Endothelial cell of umbilical vein (primary cell): Measurements from ENCODE around the gene USP47. TPM values are rescaled to one million over a fixed set of nuclear protein-coding genes. Genes with fewer than 3 reads are reported as not detected.

Experiments
- BruUV-seq: library from RNA; stranded (reverse); fragments of 400-500 nt; replicated peaks from 2 replicates; lab custom pipeline; 2021; lab: Mats Ljungman, UMichigan
- CTCF ChIA-PET: fragments of 300-600, 350-600 bp; sonication (Branson Sonifier 250); formaldehyde crosslinking; loops from one replicate; lab custom pipeline; 2021; ENCODE audit warnings: antibody characterized with exemption, inconsistent platforms; lab: Charles Lee
- POLR2A ChIA-PET: fragments of 300-600, 350-600 bp; sonication (Branson Sonifier 250); formaldehyde crosslinking; loops from one replicate; lab custom pipeline; 2021; ENCODE audit warnings: antibody characterized with exemption, inconsistent platforms; lab: Charles Lee
- DNase-seq: peaks from one replicate; pipeline ENCODE4 v3.0.0-alpha.2; 2011; ENCODE audit warnings: low read depth, low spot score
- FAIRE-seq: peaks from 2 replicates; lab custom pipeline; 2011; peaks lifted over from hg19 to GRCh38; lab: Jason Lieb, UNC
- H2AFZ ChIP-seq: 2 replicates; pipeline ENCODE4 v1.6.0; 2012; ENCODE audit warnings: low read depth, low read length, control low read depth, inconsistent platforms
- H3K27ac ChIP-seq: 2 replicates; pipeline ENCODE4 v1.5.1; 2011; ENCODE audit warnings: low read depth, mild to moderate bottlenecking, control low read depth, low read length, moderate library complexity; ENCODE audit not compliant: insufficient read depth
- H3K27me3 ChIP-seq, 2 experiments: 2 replicates each; pipeline versions ENCODE4 v1.6.0 to v1.6.1; 2011; ENCODE audit warnings: low read length in 2 of 2, mixed read lengths in 1 of 2; ENCODE audit not compliant: control insufficient read depth in 2 of 2, insufficient read depth in 2 of 2
- H3K36me3 ChIP-seq, 2 experiments: 2 replicates in 1 of 2; 3 replicates in 1 of 2; pipeline ENCODE4 v1.5.1; 2011; ENCODE audit warnings: low read length in 2 of 2, mild to moderate bottlenecking in 1 of 2, moderate library complexity in 1 of 2; ENCODE audit not compliant: control insufficient read depth in 2 of 2, insufficient read depth in 2 of 2; ENCODE audit errors: extremely low read depth in 1 of 2
- H3K4me1 ChIP-seq: 3 replicates; pipeline ENCODE4 v1.5.1; 2011; ENCODE audit warnings: mild to moderate bottlenecking, low read length; ENCODE audit not compliant: control insufficient read depth, insufficient read depth; ENCODE audit errors: extremely low read depth
- H3K4me2 ChIP-seq: 2 replicates; pipeline ENCODE4 v1.6.1; 2011; ENCODE audit warnings: low read length, control low read depth, mixed read lengths; ENCODE audit not compliant: insufficient read depth
- H3K4me3 ChIP-seq, 3 experiments: fragments of 200-600 bp in 1 of 3; sonication (generic), shearing (Covaris generic) in 1 of 3; replicated peaks in 1 of 3; 2 replicates each; pipeline ENCODE4 v1.5.1; 2011 to 2016; ENCODE audit warnings: control low read depth in 3 of 3, low read length in 3 of 3, mild to moderate bottlenecking in 2 of 3, inconsistent platforms in 1 of 3, low read depth in 1 of 3, moderate library complexity in 1 of 3; ENCODE audit not compliant: insufficient read depth in 1 of 3
- H3K79me2 ChIP-seq: 2 replicates; pipeline ENCODE4 v1.6.0; 2012; ENCODE audit warnings: low read length, inconsistent platforms; ENCODE audit not compliant: control insufficient read depth, insufficient read depth
- H3K9ac ChIP-seq: replicated peaks from 2 replicates; pipeline ENCODE3; 2011; ENCODE audit warnings: low read length, control low read depth; ENCODE audit not compliant: insufficient read depth; ENCODE audit errors: extremely low read depth
- H3K9me1 ChIP-seq: replicated peaks from 3 replicates; pipeline ENCODE4 v1.6.0; 2011; ENCODE audit warnings: mild to moderate bottlenecking, low read length; ENCODE audit not compliant: control insufficient read depth, insufficient read depth; ENCODE audit errors: extremely low read depth
- H3K9me3 ChIP-seq: replicated peaks from 2 replicates; pipeline ENCODE4 v1.5.1; 2012; ENCODE audit warnings: low read length, inconsistent platforms; ENCODE audit not compliant: control insufficient read depth, insufficient read depth
- H4K20me1 ChIP-seq: replicated peaks from 2 replicates; pipeline ENCODE3; 2011; ENCODE audit warnings: mild to moderate bottlenecking, low read length; ENCODE audit not compliant: control insufficient read depth, insufficient read depth; ENCODE audit errors: extremely low read depth
- EZH2 ChIP-seq: IDR thresholded peaks from 2 replicates; pipeline ENCODE4 v1.6.1; 2012; ENCODE audit warnings: borderline replicate concordance, low read depth, mild to moderate bottlenecking, moderate library complexity, low read length, inconsistent platforms; ENCODE audit not compliant: severe bottlenecking
- FOS ChIP-seq: IDR thresholded peaks from 2 replicates; pipeline ENCODE4 v1.6.1; 2011; ENCODE audit warnings: mild to moderate bottlenecking, low read length, moderate library complexity, borderline replicate concordance; ENCODE audit not compliant: insufficient read depth
- GATA2 ChIP-seq: IDR thresholded peaks from 2 replicates; pipeline ENCODE4 v1.7.0; 2011; ENCODE audit warnings: low read depth, mild to moderate bottlenecking, moderate library complexity, mixed read lengths, low read length; ENCODE audit not compliant: insufficient read length, insufficient read depth
- JUN ChIP-seq: IDR thresholded peaks from 2 replicates; pipeline ENCODE4 v1.6.1; 2011; ENCODE audit warnings: borderline replicate concordance, low read depth; ENCODE audit not compliant: insufficient read length, insufficient read depth
- MAX ChIP-seq: IDR thresholded peaks from 2 replicates; pipeline ENCODE4 v1.6.1; 2011; ENCODE audit not compliant: insufficient read depth, insufficient read length
- MYC ChIP-seq: IDR thresholded peaks from one replicate; pipeline ENCODE4 v1.6.1; 2011; ENCODE audit warnings: mild to moderate bottlenecking, low read depth, low read length
- POLR2A ChIP-seq: IDR thresholded peaks from 2 replicates; pipeline ENCODE4 v1.6.1; 2012; ENCODE audit warnings: low read depth, mild to moderate bottlenecking, control low read depth, low read length
- POLR2AphosphoS5 ChIP-seq: IDR thresholded peaks from 2 replicates; pipeline ENCODE4 v1.6.1; 2012; ENCODE audit warnings: low read depth, mild to moderate bottlenecking, control low read depth, low read length, moderate library complexity; ENCODE audit not compliant: insufficient read depth
- dilution Hi-C: fragments of 300-500 bp; cut with MboI; formaldehyde crosslinking; loops from one replicate; pipeline ENCODE4 v1.15.0; 2019; ENCODE audit warnings: low sequenced_read_pairs; ENCODE audit not compliant: extremely low pct_ligation_motif_present
- intact Hi-C: fragments of 100-400 bp; cut with micrococcal nuclease; formaldehyde crosslinking; loops from one replicate; pipeline ENCODE4 v1.10.0; 2022
- polyA plus RNA-seq, 4 experiments: library from polyadenylated mRNA; depleted of rRNA in 3 of 4; stranded (reverse) in 3 of 4; unstranded in 1 of 4; fragments of >200 nt; gene quantifications; 2 replicates each; pipeline versions ENCODE4 v1.2.1 to v1.2.3, GENCODE V29; 2011 to 2012; ENCODE audit warnings: missing spikeins in 1 of 4
- total RNA-seq: library from RNA; stranded (reverse); gene quantifications from 2 replicates; pipeline ENCODE4 v1.2.3, GENCODE V29; 2021
- TF ChIP-seq, protein P1 (sequence below), 2 donors: IDR thresholded peaks; 1 replicate in 1 of 2; 2 replicates in 1 of 2; pipeline ENCODE4 v1.5.1; 2011; ENCODE audit warnings: low read length in 2 of 2, mild to moderate bottlenecking in 2 of 2, moderate library complexity in 2 of 2, control low read depth in 1 of 2, inconsistent platforms in 1 of 2, low read depth in 1 of 2; ENCODE audit not compliant: insufficient read depth in 1 of 2; ENCODE audit errors: extremely low read depth in 1 of 2

Gene USP47
- total and polyA plus RNA-seq, 2 donors (not counting 3 experiments of a cell fraction or from before 2014, with no cell fraction given), result 7.8 to 38.0 TPM

DNA sequence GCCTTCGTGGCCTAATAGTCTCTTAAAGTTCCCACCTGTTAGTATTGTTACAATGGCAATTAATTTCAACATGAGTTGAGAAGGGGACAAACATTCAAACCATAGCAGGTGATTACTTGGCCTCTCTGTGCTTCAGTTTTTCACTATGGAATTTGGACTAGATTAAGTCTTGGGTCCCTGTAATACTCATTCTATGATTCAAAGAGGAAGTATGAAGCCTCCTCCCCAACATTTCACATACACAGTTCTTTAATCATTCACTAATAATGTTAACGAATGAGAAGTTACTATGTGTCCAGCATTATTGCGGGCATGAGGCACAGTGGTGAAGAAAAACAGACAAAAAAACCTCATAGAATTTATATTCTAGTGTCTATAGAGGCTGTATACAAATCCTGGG is 19.9 kb upstream of the USP47 start:
- ChIA-PET POLR2A (no interaction called here), CTCF (no interaction called here)
- H3K79me2 ChIP-seq, result no peaks in the 10 kb centered on the region
- no peaks in the 10 kb centered on the region for H4K20me1 ChIP-seq
- intact Hi-C loops (no loop called here), dilution Hi-C loops (no loop called here)
- TF ChIP-seq GATA2 (no peak), JUN (no peak), POLR2AphosphoS5 (no peak), MAX (no peak), FOS (no peak), POLR2A (no peak), MYC (no peak), EZH2 (no peak)
- TF ChIP-seq, protein P1, sequence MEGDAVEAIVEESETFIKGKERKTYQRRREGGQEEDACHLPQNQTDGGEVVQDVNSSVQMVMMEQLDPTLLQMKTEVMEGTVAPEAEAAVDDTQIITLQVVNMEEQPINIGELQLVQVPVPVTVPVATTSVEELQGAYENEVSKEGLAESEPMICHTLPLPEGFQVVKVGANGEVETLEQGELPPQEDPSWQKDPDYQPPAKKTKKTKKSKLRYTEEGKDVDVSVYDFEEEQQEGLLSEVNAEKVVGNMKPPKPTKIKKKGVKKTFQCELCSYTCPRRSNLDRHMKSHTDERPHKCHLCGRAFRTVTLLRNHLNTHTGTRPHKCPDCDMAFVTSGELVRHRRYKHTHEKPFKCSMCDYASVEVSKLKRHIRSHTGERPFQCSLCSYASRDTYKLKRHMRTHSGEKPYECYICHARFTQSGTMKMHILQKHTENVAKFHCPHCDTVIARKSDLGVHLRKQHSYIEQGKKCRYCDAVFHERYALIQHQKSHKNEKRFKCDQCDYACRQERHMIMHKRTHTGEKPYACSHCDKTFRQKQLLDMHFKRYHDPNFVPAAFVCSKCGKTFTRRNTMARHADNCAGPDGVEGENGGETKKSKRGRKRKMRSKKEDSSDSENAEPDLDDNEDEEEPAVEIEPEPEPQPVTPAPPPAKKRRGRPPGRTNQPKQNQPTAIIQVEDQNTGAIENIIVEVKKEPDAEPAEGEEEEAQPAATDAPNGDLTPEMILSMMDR (IDR thresholded peaks at IDR 0.05; ENCODE audit: extremely low read depth in 1 of 2, insufficient read depth in 1 of 2, low read depth in 1 of 2, low read length in 2 of 2), result no peak
- no peak overlapping the region for H3K4me2 ChIP-seq
- no peaks in the 10 kb centered on the region for H3K36me3 ChIP-seq
- H3K4me1 ChIP-seq, result no peaks in the 10 kb centered on the region
- peaks cover 4 to 6% of the 10 kb centered on the region in 2 experiments for H3K27me3 ChIP-seq
- FAIRE-seq (no peak), DNase-seq (no peak)
- H3K4me3 ChIP-seq, result no peak overlapping the region
- H2AFZ ChIP-seq, result no peak overlapping the region
- no TSS peak for BruUV-seq
- H3K9me3 ChIP-seq, result no peaks in the 10 kb centered on the region
- H3K27ac ChIP-seq, result no peak overlapping the region
- H3K9me1 ChIP-seq, result no peaks in the 10 kb centered on the region
- H3K9ac ChIP-seq, result no peak overlapping the region
